ENCODE measurements around the gene SATL1. TPM values are rescaled to one million over a fixed set of nuclear protein-coding genes. Genes with fewer than 3 reads are reported as not detected.

The SATL1 gene
- not detected in 2 replicates for total RNA-seq

DNA sequence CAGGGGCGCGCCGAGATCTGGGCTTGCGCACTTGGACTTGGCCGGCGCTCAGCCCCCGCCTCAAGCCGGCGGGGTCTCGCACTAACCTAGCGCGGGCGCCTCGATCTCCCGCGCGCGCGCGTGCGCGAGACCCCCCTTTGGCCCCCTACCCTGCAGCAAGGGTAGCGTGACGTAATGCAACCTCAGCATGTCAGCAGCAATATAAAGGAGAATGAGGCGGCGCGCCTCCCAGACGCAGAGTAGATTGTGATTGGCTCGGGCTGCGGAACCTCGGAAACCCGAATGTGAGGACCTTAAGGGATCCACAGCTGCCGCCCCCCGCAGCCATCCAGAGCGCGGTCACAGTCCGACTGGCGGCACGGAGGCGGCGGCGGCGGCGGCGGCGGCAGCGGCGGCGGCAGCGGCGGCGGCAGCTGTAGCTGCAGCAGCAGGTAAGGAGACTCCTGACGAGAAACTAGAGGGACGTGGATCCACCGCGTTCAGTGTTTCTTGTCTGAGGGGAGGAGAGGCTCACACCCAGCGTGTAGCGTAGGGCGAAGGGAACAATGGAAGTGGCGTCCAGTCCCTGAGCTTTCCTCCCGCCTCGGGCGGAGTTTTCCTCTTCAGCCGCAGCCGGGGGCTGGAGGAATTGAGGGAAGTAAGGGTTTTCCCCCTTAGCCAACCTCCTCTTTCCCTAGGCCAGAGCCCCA lies at the start of gene SATL1, which contains the start of gene ZNF711:
SATL1 (minus strand) TSS at position 19 of the 689 bp plus-strand sequence. CDS start 134,811 bp downstream, outside the sequence.
ZNF711 (plus strand) TSS at position 231 of the 689 bp plus-strand sequence. CDS start 3,582 bp downstream, outside the sequence.

Other genes starting within 250 kb of the SATL1 start
- 5.9 and 11.2 TPM in 2 replicates for gene APOOL, start 239.9 kb downstream of the SATL1 start, total RNA-seq
- gene ZNF711, start 212 bp upstream of the SATL1 start, total RNA-seq, result 1.5 and 1.7 TPM in 2 replicates
- not detected in 2 replicates for gene POF1B, start 135.9 kb upstream of the SATL1 start, total RNA-seq

All from endothelial cell of coronary artery (primary cell).